Neural cell (in vitro differentiated cells): ENCODE measurements around the gene LDLRAD4. TPM values are rescaled to one million over a fixed set of nuclear protein-coding genes. Genes with fewer than 3 reads are reported as not detected.

Experiments used
- H2AFZ ChIP-seq: fragments of 200-600, 300-800 bp; sonication (generic), shearing (Covaris generic); 2 replicates; pipeline ENCODE4 v1.6.0; 2014; ENCODE audit warnings: low read depth, mild to moderate bottlenecking, antibody characterized with exemption, low read length, moderate library complexity
- H3F3A ChIP-seq: fragments of 200-600 bp; shearing (Covaris generic); 2 replicates; pipeline ENCODE4 v1.6.1; 2016; ENCODE audit warnings: mild to moderate bottlenecking, moderate library complexity, mixed read lengths, antibody characterized with exemption, low read length; ENCODE audit not compliant: insufficient read depth, poor library complexity, severe bottlenecking
- H3K27ac ChIP-seq: fragments of 200-600, 300-800 bp; sonication (generic), shearing (Covaris generic); 2 replicates; pipeline ENCODE4 v1.5.1; 2014; ENCODE audit warnings: mild to moderate bottlenecking, low read length, moderate library complexity
- H3K27me3 ChIP-seq: fragments of 300-800, 200-600 bp; sonication (generic), shearing (Covaris generic); 2 replicates; pipeline ENCODE4 v1.6.0; 2014; ENCODE audit warnings: mild to moderate bottlenecking, low read depth, low read length, moderate library complexity; ENCODE audit not compliant: insufficient read depth
- H3K36me3 ChIP-seq: fragments of 300-800, 200-600 bp; sonication (generic), shearing (Covaris generic); 2 replicates; pipeline ENCODE4 v1.5.1; 2014; ENCODE audit warnings: mild to moderate bottlenecking, antibody characterized with exemption, low read length, moderate library complexity; ENCODE audit not compliant: insufficient read depth
- H3K4me2 ChIP-seq: fragments of 300-800, 200-600 bp; sonication (generic), shearing (Covaris generic); 2 replicates; pipeline ENCODE4 v1.6.0; 2014; ENCODE audit warnings: mild to moderate bottlenecking, low read length
- H3K4me3 ChIP-seq: fragments of 300-800, 200-600 bp; sonication (generic), shearing (Covaris generic); 2 replicates; pipeline ENCODE4 v1.5.1; 2014; ENCODE audit warnings: mild to moderate bottlenecking, low read length, moderate library complexity
- H3K79me2 ChIP-seq: fragments of 200-600 bp; shearing (Covaris generic); replicated peaks from 2 replicates; pipeline ENCODE4 v1.6.0; 2014; ENCODE audit warnings: mild to moderate bottlenecking, low read length, moderate library complexity; ENCODE audit not compliant: insufficient read depth
- H3K9ac ChIP-seq: fragments of 300-800, 200-600 bp; sonication (generic), shearing (Covaris generic); 2 replicates; pipeline ENCODE4 v1.6.1; 2016; ENCODE audit warnings: mild to moderate bottlenecking, low read length, mixed read lengths
- H3K9me2 ChIP-seq: fragments of 200-600 bp; shearing (Covaris generic); 2 replicates; pipeline ENCODE4 v1.6.1; 2016; ENCODE audit warnings: mild to moderate bottlenecking, low read length, mixed read lengths; ENCODE audit not compliant: insufficient read depth
- H3K9me3 ChIP-seq: fragments of 200-600, 300-800 bp; sonication (generic), shearing (Covaris generic); 2 replicates; pipeline ENCODE4 v1.6.1; 2016; ENCODE audit warnings: mild to moderate bottlenecking, mixed run types, low read length, moderate library complexity, mixed read lengths
- H4K20me1 ChIP-seq: fragments of 200-600 bp; shearing (Covaris generic); 2 replicates; pipeline ENCODE4 v1.6.1; 2016; ENCODE audit warnings: mild to moderate bottlenecking, mixed run types; ENCODE audit not compliant: insufficient read depth
- CTCF ChIP-seq: fragments of 450-650 bp; IDR thresholded peaks from 2 replicates; pipeline ENCODE4 v1.5.1; 2014; ENCODE audit warnings: antibody characterized with exemption, mild to moderate bottlenecking, moderate library complexity; ENCODE audit not compliant: poor library complexity, severe bottlenecking
- EP300 ChIP-seq: fragments of 450-650 bp; conservative IDR thresholded peaks from 2 replicates; pipeline ENCODE4 v1.6.1; 2014; ENCODE audit warnings: antibody characterized with exemption, mild to moderate bottlenecking, moderate library complexity; ENCODE audit not compliant: poor library complexity, severe bottlenecking
- EZH2 ChIP-seq: fragments of 200-600, 300-800 bp; shearing (Covaris generic), sonication (generic); IDR thresholded peaks from 2 replicates; pipeline ENCODE4 v1.6.1; 2014; ENCODE audit warnings: antibody characterized with exemption, low read length, borderline replicate concordance, mild to moderate bottlenecking; ENCODE audit not compliant: insufficient read depth, poor library complexity, severe bottlenecking
- MXI1 ChIP-seq: fragments of 450-650 bp; conservative IDR thresholded peaks from 2 replicates; pipeline ENCODE4 v1.6.1; 2014; ENCODE audit warnings: antibody characterized with exemption, mild to moderate bottlenecking; ENCODE audit not compliant: poor library complexity, severe bottlenecking
- POLR2AphosphoS5 ChIP-seq: IDR thresholded peaks from 2 replicates; pipeline ENCODE4 v1.6.1; 2012
- RAD21 ChIP-seq: fragments of 450-650 bp; conservative IDR thresholded peaks from 2 replicates; pipeline ENCODE4 v1.6.1; 2014; ENCODE audit warnings: antibody characterized with exemption, mild to moderate bottlenecking, moderate library complexity
- REST ChIP-seq: IDR thresholded peaks from 2 replicates; pipeline ENCODE4 v1.6.1; 2012; ENCODE audit warnings: borderline replicate concordance
- SMC3 ChIP-seq: fragments of 450-650 bp; conservative IDR thresholded peaks from 2 replicates; pipeline ENCODE4 v1.6.1; 2014; ENCODE audit warnings: antibody characterized with exemption, mild to moderate bottlenecking, moderate library complexity; ENCODE audit not compliant: poor library complexity
- TAF1 ChIP-seq: IDR thresholded peaks from 2 replicates; pipeline ENCODE4 v1.6.1; 2012; ENCODE audit warnings: low read depth
- polyA plus RNA-seq: library from polyadenylated mRNA; depleted of rRNA; stranded (reverse); fragments of >200 nt; gene quantifications from 2 replicates; pipeline ENCODE4 v1.2.3, GENCODE V29; 2014

The LDLRAD4 gene
- polyA plus RNA-seq, 1 donor from 2014 or later = 3.7 TPM

GRCh38 chr18:13206301-13206700, 12.3 kb upstream of the LDLRAD4 start:
- H3K4me2 ChIP-seq = no peak overlapping the region
- TF ChIP-seq REST (no peak), RAD21 (no peak)
- H3K9me3 ChIP-seq = no peaks in the 10 kb centered on the region
- no peaks in the 10 kb centered on the region for H3K9me2 ChIP-seq
- H3K36me3 ChIP-seq = no peaks in the 10 kb centered on the region
- H3K27ac ChIP-seq = no peak overlapping the region
- H3K4me3 ChIP-seq = no peak overlapping the region
- no peaks in the 10 kb centered on the region for H3K79me2 ChIP-seq
- no peak overlapping the region for H2AFZ ChIP-seq
- H3K9ac ChIP-seq = no peak overlapping the region
- no peaks in the 10 kb centered on the region for H4K20me1 ChIP-seq
- H3F3A ChIP-seq = no peaks in the 10 kb centered on the region
- no peaks in the 10 kb centered on the region for H3K27me3 ChIP-seq

GRCh38 chr18:13207294-13207693, 11.3 kb upstream of the LDLRAD4 start:
- Histone ChIP-seq H2AFZ (no peak overlapping the region), H3K4me2 (no peak overlapping the region), H3K79me2 (no peaks in the 10 kb centered on the region), H3K4me3 (no peak overlapping the region), H3K9me3 (no peaks in the 10 kb centered on the region), H3K9me2 (no peaks in the 10 kb centered on the region), H4K20me1 (no peaks in the 10 kb centered on the region), H3K9ac (no peak overlapping the region), H3K36me3 (no peaks in the 10 kb centered on the region), H3F3A (no peaks in the 10 kb centered on the region), H3K27ac (no peak overlapping the region), H3K27me3 (no peaks in the 10 kb centered on the region)
- TF ChIP-seq REST (no peak), POLR2AphosphoS5 (no peak), MXI1 (no peak), SMC3 (no peak), CTCF (no peak), RAD21 (no peak), EZH2 (no peak), EP300 (no peak), TAF1 (no peak)
